ENCODE data around the gene CRYBG1. TPM values are rescaled to one million over a fixed set of nuclear protein-coding genes. Genes with fewer than 3 reads are reported as not detected.

CRYBG1 gene
- total RNA-seq, 4 donors from 2014 or later: 7.9 to 14.4 (median 11.1) TPM

DNA sequence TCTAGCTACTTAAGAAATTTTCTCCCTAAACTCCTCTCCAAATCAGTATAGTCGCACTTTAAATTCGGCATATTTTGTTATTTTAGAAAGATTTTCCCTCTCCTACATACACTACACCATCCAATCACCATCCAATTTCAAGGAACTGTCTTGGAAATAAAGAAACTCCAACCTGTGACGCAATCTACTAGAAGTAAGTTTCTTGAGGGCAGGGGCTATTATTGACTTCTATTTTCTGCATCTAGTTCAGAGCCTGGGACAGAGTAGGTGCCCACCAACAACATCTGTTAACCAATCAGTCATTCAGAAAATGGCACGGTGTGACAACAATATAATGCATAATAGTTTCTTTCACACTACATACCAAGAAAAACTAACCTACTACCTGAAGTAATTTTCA is 38.6 kb upstream of the CRYBG1 start:
- H3K9me3 ChIP-seq: no peaks in the 10 kb centered on the region
- H3K27me3 ChIP-seq: no peaks in the 10 kb centered on the region
- no peaks in the 10 kb centered on the region for H3K36me3 ChIP-seq
- H3K4me3 ChIP-seq (replicated peaks in 1 of 3): no peak overlapping the region
- H3K4me1 ChIP-seq: peaks cover 4 to 19% of the 10 kb centered on the region in 2 donors
- TF ChIP-seq POLR2A (IDR thresholded peaks at IDR 0.05): no peak
- TF ChIP-seq, protein P1, sequence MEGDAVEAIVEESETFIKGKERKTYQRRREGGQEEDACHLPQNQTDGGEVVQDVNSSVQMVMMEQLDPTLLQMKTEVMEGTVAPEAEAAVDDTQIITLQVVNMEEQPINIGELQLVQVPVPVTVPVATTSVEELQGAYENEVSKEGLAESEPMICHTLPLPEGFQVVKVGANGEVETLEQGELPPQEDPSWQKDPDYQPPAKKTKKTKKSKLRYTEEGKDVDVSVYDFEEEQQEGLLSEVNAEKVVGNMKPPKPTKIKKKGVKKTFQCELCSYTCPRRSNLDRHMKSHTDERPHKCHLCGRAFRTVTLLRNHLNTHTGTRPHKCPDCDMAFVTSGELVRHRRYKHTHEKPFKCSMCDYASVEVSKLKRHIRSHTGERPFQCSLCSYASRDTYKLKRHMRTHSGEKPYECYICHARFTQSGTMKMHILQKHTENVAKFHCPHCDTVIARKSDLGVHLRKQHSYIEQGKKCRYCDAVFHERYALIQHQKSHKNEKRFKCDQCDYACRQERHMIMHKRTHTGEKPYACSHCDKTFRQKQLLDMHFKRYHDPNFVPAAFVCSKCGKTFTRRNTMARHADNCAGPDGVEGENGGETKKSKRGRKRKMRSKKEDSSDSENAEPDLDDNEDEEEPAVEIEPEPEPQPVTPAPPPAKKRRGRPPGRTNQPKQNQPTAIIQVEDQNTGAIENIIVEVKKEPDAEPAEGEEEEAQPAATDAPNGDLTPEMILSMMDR (IDR thresholded peaks at IDR 0.05): no peak
- DNase-seq: no peak
- WGBS, 2 donors: 96 to 99% methylated on average over 4 of the region's 4 CpGs
- no peak overlapping the region for H3K27ac ChIP-seq
- intact Hi-C loops (cut with DNase I): no loop called here

DNA sequence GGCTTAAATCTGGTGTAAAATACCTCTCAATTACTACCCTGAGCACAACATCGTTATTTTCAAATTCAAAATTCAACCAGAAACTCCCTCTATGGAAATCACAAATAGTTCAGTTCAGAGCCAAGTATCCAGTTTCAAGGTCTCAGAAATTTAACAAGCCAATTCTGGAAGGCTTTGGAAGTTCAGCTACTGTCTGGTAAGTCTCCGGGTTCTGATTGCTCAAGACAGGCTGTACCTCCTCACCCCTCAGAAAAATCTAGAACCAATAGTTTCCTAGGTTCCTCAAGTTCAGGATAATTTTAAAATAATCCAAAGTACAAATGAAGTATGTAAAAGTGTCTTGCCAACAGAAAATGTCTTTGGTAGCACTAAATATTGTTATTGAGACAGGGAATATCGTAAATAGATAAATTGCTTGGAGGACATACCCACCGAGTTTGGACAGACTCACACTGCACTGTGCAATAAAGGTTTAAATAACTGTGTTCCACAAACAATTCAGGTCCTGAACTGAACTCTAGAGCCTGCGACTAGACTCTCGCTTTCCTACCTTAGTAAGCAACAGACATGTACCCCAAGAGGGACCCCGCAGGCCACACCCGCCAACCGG is 35.7 kb upstream of the CRYBG1 start:
- H3K4me3 ChIP-seq (replicated peaks in 1 of 3): peak overlapping the region; percentile 61 to 82 (median 75)
- no peaks in the 10 kb centered on the region for H3K27me3 ChIP-seq
- DNase-seq: no peak
- H3K27ac ChIP-seq: peak overlapping the region; percentile 88 to 90 (median 89)
- H3K4me1 ChIP-seq: peaks cover 4 to 13% of the 10 kb centered on the region in 2 donors
- 3 to 6% methylated on average over 9 of the region's 9 CpGs for WGBS, 2 donors
- intact Hi-C loops (cut with DNase I): no loop called here
- no peaks in the 10 kb centered on the region for H3K36me3 ChIP-seq
- TF ChIP-seq, protein P1 (IDR thresholded peaks at IDR 0.05): no peak
- no peak for TF ChIP-seq POLR2A (IDR thresholded peaks at IDR 0.05)
- no peaks in the 10 kb centered on the region for H3K9me3 ChIP-seq

DNA sequence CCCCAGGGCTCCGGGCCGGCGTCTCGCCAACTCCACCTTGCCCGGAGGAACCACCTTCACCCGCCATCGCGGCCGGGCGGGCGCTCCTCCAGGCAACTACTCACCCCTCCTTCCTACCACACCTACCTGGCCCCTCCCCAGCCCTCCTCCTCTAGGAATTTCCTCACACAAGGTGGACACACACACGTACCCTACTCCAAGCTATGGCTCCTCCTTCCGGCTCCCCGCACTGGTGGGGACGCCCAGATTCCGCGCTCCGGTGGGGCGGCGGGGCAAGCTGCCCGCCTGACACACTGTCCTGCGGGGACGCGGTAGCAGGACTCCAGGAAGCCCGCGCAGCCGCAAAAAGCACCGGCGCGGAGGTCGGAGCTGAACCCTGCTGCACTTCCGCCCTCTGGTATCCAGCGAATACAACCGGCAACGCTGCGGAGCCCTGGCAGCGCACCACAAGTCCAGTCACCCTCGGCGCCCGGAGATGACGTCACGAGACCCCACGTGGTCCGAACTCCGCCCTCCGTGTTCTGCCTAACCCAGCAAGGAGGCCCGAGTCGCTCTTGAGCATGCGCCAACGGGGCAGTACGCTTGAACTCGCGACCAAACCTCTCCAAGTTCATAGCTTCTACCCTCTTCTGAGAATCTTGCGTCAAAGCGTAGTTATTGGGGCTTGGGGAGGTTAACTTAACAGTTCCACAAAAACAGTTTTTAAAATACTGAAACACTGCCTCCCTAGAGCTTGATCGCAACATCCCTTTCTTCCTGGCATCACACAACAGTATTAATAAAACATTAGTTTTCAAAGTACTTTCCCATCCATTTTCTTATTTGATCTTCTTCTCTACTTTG is 35.0 kb upstream of the CRYBG1 start, which contains the start of gene ATG5:
Gene ATG5 (minus strand): TSS at position 425 of the 843 bp plus-strand sequence. CDS start 9,552 bp downstream, outside the sequence.
- intact Hi-C loops (cut with DNase I): no loop called here
- Histone ChIP-seq H3K36me3 (no peaks in the 10 kb centered on the region), H3K27me3 (no peaks in the 10 kb centered on the region), H3K4me3 (replicated peaks in 1 of 3) (peak within 1 kb of the TSS; percentile 61 to 82 (median 75)), H3K4me1 (peaks cover 4 to 13% of the 10 kb centered on the region in 2 donors), H3K9me3 (no peaks in the 10 kb centered on the region), H3K27ac (peak within 1 kb of the TSS; percentile 88 to 90 (median 89))
- WGBS, 2 donors: 1 to 2% methylated on average over 34 to 51 of the region's 56 CpGs
- TF ChIP-seq POLR2A (IDR thresholded peaks at IDR 0.05): peak; percentile 13 to 88
- TF ChIP-seq, protein P1 (IDR thresholded peaks at IDR 0.05): peak in 1 of 6 experiments; percentile 44
- DNase-seq: peak; percentile 100

DNA sequence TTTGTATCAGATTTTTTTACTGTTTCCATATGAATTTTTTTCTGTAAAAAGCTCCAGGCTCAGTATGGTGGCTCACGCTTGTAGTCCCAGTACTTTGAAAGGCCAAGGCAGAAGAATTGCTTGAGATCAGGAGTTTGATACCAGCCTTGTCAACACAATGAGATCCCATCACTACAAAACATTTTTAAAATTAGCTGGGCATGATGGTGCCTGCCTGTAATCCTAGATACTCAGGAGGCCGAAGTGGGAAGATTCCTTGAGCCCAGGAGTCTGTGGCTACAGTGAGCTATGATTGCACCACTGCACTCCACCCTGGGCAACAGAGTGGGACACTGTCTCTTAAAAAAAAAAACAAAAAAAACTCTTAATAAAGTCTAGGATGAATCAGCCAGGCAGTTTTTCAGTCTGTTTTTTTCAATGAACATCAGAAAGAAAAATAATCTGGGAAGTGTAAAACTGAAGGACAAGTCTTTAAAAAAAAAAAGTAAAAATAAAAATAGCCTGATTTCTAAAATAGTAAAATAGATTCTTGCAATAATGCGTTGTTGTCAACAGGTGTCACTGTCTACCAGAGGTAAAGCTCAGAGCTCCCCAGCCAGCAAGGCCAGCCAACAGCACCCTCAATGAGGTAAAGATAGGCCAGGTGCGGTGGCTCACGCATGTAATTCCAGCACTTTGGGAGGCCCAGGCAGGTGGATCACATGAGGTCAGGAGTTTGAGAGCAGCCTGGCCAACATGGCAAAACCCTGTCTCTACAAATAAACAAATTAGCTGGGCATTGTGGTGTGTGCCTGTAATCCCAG is 25.7 kb upstream of the CRYBG1 start:
- Histone ChIP-seq H3K27me3 (no peaks in the 10 kb centered on the region), H3K4me3 (replicated peaks in 1 of 3) (no peak overlapping the region), H3K27ac (no peak overlapping the region), H3K36me3 (no peaks in the 10 kb centered on the region), H3K4me1 (no peaks in the 10 kb centered on the region), H3K9me3 (no peaks in the 10 kb centered on the region)
- intact Hi-C loops (cut with DNase I): loop anchor here (10.0 kb wide), 1 partner anchor 230 kb away; no protein-coding TSS in a partner anchor
- 28% methylated on average over 5 of the region's 5 CpGs for WGBS, 2 donors
- DNase-seq: peak; percentile 40 to 50
- TF ChIP-seq, protein P1 (IDR thresholded peaks at IDR 0.05): peak; percentile 19 to 76 (median 58)
- TF ChIP-seq POLR2A (IDR thresholded peaks at IDR 0.05): no peak
